GM19035 (cell line): Measurements from ENCODE around the gene GALNT2.

Experiments
- ATAC-seq: cut with Tn5 transposase; IDR thresholded peaks from one replicate; pipeline ENCODE4 v1.9.1; 2021; ENCODE audit not compliant: unreplicated experiment

GALNT2 gene

DNA sequence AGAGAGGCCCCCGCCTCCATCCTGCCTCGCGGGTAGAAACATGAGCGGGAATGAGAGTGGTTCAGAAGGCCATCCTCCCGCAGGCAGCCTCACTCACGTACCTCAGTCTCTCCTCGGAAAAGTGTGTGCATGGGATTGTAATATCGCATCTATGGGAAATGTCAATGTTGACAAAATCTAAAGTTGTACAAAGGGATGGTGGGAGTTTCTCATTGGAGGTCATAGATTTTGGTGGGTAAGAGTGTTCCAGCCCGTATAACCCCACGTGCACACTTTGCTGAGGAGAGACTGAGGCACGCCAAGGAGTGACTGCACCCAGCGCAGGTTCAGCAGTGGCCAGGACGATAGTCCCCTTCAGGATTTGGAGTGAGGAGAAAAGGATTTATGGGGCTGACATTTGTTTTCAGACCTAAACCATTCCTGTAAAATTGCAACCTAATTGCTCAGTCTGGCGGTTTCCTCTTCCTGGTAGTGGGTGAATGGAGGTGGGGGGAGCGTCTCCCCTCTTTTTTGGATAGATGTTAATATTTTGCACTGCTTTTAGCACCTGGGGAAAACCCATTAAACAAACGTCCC is 59.6 kb downstream of the GALNT2 start:
- ATAC-seq: no peak

DNA sequence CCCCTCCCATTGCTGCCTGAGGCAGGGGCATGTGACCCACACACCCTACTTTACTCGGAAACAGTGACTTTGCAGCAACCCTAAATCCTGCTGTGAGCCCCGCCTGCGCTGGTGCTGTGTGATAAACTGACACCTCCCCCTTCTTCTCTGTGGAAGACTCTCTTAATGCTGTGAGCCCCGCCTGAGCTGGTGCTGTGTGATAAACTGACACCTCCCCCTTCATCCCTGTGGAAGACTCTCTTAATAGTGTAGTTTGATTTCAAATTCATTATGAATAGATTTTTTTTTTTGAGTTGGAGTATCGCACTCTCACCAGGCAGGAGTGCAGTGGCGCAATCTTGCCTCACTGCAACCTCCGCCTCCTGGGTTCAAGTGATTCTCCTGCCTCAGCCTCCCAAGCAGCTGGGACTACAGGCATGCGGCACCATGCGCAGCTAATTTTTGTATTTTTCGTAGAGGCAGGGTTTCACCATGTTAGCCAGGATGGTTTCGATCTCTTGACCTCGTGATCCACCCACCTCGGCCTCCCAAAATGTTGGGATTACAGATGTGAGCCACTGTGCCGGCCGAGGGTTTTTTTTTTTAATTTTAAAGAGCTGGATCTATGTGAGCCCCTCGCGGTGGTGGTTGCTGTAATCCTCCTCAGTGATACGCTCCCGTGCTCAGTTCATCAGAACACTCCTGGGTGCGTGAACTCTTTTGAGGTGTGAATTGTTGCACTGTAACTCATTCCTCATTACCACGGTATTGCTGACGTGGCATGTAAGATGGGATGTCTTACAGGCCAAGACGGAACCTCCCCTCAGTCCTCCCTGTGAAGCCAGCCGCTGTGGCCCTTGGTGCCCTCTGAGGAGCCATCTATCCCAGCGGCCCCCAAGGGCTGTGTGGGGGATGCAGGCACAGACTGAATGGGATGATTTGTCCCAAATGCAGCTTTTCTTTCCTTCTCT is 60.3 kb downstream of the GALNT2 start:
- ATAC-seq: no peak

GRCh38 chr1:230128569-230129285 is 61.7 kb downstream of the GALNT2 start:
- no peak for ATAC-seq

- ATAC-seq: no peak
Observed at GRCh38 chr1:230129341-230129740, 62.3 kb downstream of the GALNT2 start.

- ATAC-seq: no peak
Observed at GRCh38 chr1:230130172-230130944, 63.3 kb downstream of the GALNT2 start.

DNA sequence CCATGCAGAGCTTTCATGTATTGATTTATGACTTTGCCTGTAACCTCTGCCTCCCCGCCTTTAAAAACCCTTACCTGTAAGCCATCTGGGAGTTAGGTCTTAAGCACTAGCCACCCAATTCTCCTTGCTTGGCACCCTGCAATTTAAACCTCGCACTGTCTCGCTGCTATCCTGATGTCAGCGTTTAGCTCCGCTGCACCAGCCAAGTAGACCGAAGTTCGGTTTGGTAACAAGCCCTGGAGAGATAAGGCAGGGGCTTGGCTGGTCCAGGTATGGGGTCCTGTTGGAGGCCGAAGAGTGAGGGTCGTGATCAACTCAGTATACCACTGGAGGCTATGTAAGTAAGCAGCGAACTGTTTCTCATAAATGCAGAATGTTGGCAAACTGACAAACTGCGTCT is 64.4 kb downstream of the GALNT2 start:
- ATAC-seq: no peak

DNA sequence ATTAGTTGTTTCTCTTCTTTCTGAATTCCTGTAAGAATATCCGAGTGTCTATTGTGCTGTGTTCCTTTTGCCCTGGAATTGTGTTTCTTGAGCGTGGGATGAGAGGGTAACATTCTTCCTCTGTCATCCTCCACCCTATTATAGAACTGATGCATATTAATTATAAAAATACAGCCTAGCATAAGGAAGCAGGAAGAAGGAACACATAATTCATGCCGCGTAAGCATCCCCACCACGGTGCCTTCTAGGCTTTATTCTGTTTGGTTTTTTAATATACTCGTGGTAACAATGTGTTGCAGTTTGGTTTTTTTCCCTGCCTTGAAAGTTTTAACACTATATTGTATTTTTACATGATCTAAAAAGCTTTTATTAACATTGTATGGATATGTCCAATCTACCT is 65.7 kb downstream of the GALNT2 start:
- ATAC-seq: no peak

- no peak for ATAC-seq
Observed at GRCh38 chr1:230135726-230136125, 68.7 kb downstream of the GALNT2 start.

DNA sequence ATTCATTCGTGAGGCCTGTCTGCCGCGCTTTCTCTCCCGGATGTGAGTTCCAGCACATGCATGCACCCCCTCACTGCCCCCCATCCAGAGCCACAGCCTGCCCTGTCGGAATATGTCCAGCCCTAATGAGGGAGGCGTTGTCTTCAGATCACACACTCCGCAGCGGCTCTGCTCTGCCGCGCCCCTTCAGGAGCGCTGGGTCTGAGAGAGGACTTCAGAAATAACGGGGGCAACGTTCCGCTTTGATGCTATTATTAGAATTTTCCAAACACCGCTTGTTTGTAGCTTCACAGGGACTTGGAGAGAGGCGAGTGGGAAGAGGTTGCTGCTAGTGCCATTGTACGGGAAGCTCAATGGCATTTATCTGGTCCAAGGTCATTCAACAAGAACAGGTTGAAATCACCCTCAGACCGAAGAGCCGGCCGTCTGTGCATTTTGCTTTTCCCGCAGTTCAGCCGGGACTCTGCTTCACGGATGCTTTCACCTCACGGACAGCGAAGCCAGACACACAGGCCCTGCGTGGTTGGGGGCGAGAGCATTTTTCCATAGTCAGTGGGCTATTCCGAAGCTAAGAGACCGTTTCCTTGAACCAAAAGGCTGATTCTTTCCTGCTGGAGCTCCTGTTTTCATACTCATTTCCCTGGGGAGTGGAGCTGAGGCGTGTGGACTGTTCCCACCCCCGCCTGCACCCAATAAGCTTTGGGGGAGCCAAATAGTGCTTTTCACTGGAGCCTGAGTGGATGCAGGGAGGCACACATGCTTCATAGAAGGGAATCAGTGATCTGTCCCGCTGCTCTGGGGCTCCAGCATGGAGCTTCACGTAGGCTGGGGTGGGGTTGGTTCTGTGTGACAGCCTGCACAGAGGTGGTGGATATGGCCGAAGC is 69.7 kb downstream of the GALNT2 start:
- no peak for ATAC-seq

- ATAC-seq: no peak
Observed at GRCh38 chr1:230137337-230137815, 70.3 kb downstream of the GALNT2 start.

DNA sequence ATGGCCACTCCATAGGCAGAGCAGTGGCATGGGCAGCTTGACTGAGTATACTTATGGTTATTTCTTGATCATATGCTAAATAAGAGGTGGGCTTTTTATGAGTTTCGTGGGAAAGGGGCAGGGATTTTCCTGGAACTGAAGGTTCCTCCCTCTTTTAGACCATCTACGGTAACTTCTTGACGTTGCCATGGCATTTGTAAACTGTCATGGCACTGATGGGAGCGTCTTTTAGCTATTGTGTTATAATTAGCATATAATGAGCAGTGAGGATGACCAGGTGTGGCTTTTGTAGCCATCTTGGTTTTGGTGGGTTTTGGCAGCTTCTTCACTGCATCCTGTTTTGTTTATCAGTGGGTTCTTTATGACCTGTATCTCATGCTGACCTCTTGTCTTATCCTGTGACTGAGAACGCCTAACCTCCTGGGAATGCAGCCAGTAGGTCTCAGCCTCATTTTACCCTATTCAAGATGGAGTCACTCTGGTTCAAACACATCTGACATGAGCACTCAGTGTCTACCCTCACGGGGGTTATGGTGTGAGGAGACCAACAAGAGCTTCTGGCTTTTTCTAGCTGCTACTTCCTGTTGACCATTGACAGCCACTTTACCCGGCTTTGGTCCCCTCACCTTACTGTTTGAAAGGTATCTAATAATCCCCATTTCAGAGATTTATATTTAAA is 71.7 kb downstream of the GALNT2 start:
- ATAC-seq: no peak

- no peak for ATAC-seq
Observed at GRCh38 chr1:230139315-230139714, 72.3 kb downstream of the GALNT2 start.

DNA sequence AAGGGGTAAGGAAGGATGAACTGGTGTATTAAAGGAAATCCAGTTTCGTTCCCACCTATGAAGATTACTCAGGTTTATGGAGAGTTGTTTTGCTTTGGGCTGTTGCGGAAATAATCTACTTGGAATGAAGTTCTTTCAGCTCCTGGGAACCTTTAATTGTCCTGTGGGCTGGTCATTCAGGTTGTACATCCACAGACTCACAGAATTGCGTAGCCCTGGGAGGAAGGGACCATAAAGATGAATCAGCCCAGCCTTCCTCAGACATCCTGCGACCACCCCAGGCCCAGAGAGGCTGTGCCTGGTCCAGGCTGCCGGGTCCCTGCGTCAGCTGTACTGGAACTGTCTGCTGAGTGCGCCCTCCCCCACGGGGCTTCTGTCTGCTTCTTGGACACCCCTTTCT is 72.7 kb downstream of the GALNT2 start:
- no peak for ATAC-seq

GRCh38 chr1:230140221-230141020 is 73.4 kb downstream of the GALNT2 start:
- ATAC-seq: no peak

DNA sequence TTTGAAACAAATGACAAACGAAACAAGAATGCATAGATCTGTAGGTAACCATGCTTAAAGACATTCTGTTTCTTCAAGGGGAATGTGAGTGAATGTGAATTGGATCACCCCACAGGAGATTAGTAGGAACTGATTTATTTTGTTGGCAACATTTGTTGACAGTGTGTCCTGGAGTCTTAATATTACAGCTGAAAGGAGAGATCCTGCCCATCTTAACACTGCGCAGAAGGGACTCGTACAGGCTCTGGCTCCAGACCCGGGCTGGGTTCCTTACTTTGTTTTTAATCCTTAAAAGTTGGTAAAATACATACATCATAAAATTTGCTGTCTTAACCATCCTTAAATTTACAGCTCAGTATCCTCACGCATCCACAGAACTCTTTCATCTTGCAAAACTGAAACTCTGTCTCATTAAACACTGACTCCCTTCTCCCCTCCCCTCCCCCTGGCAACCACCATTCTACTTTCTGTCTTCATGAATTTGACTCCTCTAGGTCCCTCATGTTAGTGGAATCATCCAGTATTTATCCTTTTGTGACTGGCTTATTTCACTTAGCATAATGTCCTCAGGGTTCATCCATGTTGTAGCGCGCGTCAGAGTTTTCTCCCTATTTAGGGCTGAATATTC is 74.1 kb downstream of the GALNT2 start:
- no peak for ATAC-seq

DNA sequence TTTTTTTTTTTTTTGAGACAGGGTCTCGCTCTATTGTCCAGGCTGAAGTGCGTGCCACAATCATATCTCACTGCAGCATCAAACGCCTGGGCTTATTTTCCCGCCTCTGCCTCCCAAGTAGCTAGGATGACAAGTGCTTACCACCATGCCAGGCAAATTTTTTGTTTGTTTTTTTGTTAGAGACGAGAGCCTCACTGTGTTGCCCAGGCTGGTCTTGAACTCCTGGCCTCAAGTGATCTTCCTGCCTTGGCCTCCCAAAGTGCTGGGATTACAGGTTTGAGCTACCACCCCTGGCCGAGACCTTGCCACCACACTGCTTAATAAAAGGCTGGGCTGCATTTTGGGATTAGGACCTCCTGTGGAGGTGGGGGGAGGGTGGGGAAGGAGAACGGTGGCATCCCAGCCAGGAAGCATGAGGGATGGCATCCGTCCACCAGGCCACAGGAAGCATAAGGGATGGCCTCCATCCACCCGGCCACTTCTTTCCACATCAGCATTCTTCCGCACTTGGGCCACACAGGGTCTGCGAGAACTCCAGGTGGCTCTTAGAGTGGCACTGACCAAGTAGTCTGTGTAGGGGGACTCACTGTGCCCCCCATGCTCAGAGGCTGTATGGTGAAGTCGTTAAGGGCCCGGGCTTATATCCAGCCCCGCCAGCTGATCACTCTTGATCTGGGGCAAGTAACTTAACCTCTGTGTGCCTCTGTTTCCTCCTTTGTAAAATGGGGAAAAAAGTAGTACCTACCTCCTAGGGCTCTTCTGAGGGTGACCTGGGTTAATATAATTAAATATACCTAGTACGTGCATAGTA is 75.0 kb downstream of the GALNT2 start:
- no peak for ATAC-seq

DNA sequence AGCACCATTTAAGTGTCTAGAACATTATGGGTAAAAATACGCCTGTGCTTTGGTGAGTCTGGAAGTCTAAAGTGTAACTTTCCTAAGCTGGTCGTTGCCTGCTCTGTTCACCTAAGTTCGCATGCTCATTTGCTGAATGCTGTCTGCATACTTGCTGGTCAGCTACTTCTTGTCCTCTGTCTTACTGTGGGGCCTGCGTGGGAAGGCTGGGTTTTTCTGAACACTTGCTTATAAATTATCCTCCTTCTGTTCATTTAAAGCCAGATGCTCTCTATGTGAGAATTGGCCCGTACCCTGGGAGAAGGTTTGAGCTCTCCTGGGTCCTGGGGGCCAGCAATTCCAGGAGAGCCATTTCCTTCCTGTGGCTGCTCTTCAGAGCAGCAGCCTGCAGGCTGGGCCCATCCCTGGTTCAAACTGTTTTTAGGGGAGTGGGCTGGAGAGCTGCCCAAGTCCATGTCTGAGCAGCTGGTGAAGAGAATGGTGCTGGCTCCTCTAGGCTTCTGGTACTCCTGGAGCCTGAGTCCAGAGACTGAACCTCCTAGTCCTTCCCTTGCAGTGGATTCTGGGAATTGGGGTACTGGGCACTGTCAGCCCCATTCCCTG is 75.7 kb downstream of the GALNT2 start:
- ATAC-seq: no peak
